H54 (cell line): ENCODE measurements around the gene FGFR3.

Experiments
- DNase-seq: peaks from one replicate; pipeline ENCODE4 v3.0.0; 2011; ENCODE audit warnings: low spot score, mixed read lengths; ENCODE audit not compliant: insufficient read length
- FAIRE-seq: peaks from 3 replicates; lab custom pipeline; 2011; peaks lifted over from hg19 to GRCh38; lab: Jason Lieb, UNC
- POLR2A ChIP-seq: IDR thresholded peaks from 2 replicates; pipeline ENCODE4 v1.6.1; 2011; ENCODE audit warnings: low read depth, mild to moderate bottlenecking, low read length

Gene FGFR3

GRCh38 chr4:1808851-1809753, 16.0 kb downstream of the FGFR3 start:
- FAIRE-seq (no peak), DNase-seq (no peak)
- TF ChIP-seq POLR2A = no peak

GRCh38 chr4:1809754-1810502, 16.8 kb downstream of the FGFR3 start:
- FAIRE-seq (no peak), DNase-seq (peak; percentile 84)
- no peak for TF ChIP-seq POLR2A

- no peak for FAIRE-seq
- TF ChIP-seq POLR2A = no peak
- no peak for DNase-seq
These were observed 17.7 kb downstream of the FGFR3 start for GRCh38 chr4:1810765-1811164.

- FAIRE-seq (no peak), DNase-seq (no peak)
- TF ChIP-seq POLR2A = no peak
These were observed 19.6 kb downstream of the FGFR3 start for GRCh38 chr4:1812720-1813119.

- DNase-seq (no peak), FAIRE-seq (no peak)
- no peak for TF ChIP-seq POLR2A
These were observed 20.1 kb downstream of the FGFR3 start for GRCh38 chr4:1813231-1813630.

GRCh38 chr4:1813915-1814314, 20.8 kb downstream of the FGFR3 start:
- no peak for TF ChIP-seq POLR2A
- FAIRE-seq (no peak), DNase-seq (no peak)

- no peak for TF ChIP-seq POLR2A
- FAIRE-seq (no peak), DNase-seq (no peak)
These were observed 21.4 kb downstream of the FGFR3 start for GRCh38 chr4:1814453-1814852.

GRCh38 chr4:1815096-1815996, 22.3 kb downstream of the FGFR3 start:
- TF ChIP-seq POLR2A = no peak
- DNase-seq (no peak), FAIRE-seq (no peak)

- DNase-seq (no peak), FAIRE-seq (no peak)
- TF ChIP-seq POLR2A = no peak
These were observed 23.1 kb downstream of the FGFR3 start for GRCh38 chr4:1815997-1816860.

GRCh38 chr4:1819284-1819683, 26.2 kb downstream of the FGFR3 start:
- DNase-seq = no peak
- no peak for FAIRE-seq
- TF ChIP-seq POLR2A = no peak

- DNase-seq (no peak), FAIRE-seq (no peak)
- no peak for TF ChIP-seq POLR2A
These were observed 26.7 kb downstream of the FGFR3 start for GRCh38 chr4:1819816-1820215.

- FAIRE-seq = no peak
- no peak for TF ChIP-seq POLR2A
- no peak for DNase-seq
These were observed 28.8 kb downstream of the FGFR3 start for GRCh38 chr4:1821679-1822567.
